Pancreas (tissue), 10 donors: Measurements from ENCODE around the gene FOXB2. TPM values are rescaled to one million over a fixed set of nuclear protein-coding genes. Genes with fewer than 3 reads are reported as not detected.

Source experiments
- ATAC-seq, 4 donors: fragments of 200-7000 bp; cut with Tn5 transposase; one replicate each; pipeline versions ENCODE4 v1.8.0 to v1.9.1; 2020; ENCODE audit warnings: mild to moderate bottlenecking in 4 of 4, moderate library complexity in 4 of 4
- DNase-seq, 6 donors: peaks; one replicate each; pipeline ENCODE4 v3.0.0-alpha.2; 2020
- FAIRE-seq: peaks from 2 replicates; lab custom pipeline; 2012; peaks lifted over from hg19 to GRCh38; lab: Jason Lieb, UNC
- H3K27ac ChIP-seq, 4 donors: fragments of 200-600 bp; sonication (generic); 1 replicate in 3 of 4; 2 replicates in 1 of 4; pipeline versions ENCODE4 v1.5.0 to v1.8.0; 2020
- H3K27me3 ChIP-seq, 4 donors: fragments of 200-600 bp; one replicate each; pipeline ENCODE4 v1.8.0; 2021
- H3K36me3 ChIP-seq, 3 donors: fragments of 200-600 bp; sonication (generic) in 1 of 3; one replicate each; pipeline versions ENCODE4 v1.5.0 to v1.8.0; 2020 to 2021
- H3K4me1 ChIP-seq, 3 donors: fragments of 200-600 bp; one replicate each; pipeline ENCODE4 v1.8.0; 2021
- H3K4me3 ChIP-seq, 4 donors: fragments of 200-600 bp; sonication (generic) in 2 of 4; one replicate each; pipeline versions ENCODE4 v1.5.0 to v1.8.0; 2020 to 2021
- H3K9me3 ChIP-seq, 4 donors: fragments of 200-600 bp; one replicate each; pipeline ENCODE4 v1.8.0; 2021
- WGBS, 2 donors: extraction: QIAGEN DNeasy Blood & Tissue Kit; methylation state at CpG; one replicate each; pipeline ENCODE4 v1.1.7; 2013; 5-methylcytosine and 5-hydroxymethylcytosine counted together
- intact Hi-C, 3 donors: fragments of 100-400 bp; cut with DNase I; formaldehyde crosslinking; loops; one replicate each; pipeline versions ENCODE4 v1.11.1 to v1.14.2; 2022
- polyA plus RNA-seq, 2 donors: library from polyadenylated mRNA; stranded (reverse); fragments of 200-250 nt; gene quantifications; one replicate each; pipeline ENCODE4 v1.2.3, GENCODE V29; 2013
- total RNA-seq, 6 donors: library from RNA; stranded (reverse); fragmentation: NEBNext Ultra II Directional in 4 of 6; extraction: Animal tissue kit (Norgen Biotek cat#: 25700) in 4 of 6; gene quantifications; one replicate each; pipeline versions ENCODE4 v1.2.1 to v1.2.4, GENCODE V29; 2021 to 2023
- TF ChIP-seq, protein P1 (sequence below), 4 donors: fragments of 200-600 bp; sonication (generic) in 3 of 4; IDR thresholded peaks; one replicate each; pipeline versions ENCODE4 v1.5.0 to v1.8.0; 2021; ENCODE audit warnings: antibody characterized with exemption in 4 of 4
- donor health status: healthy with polysubstance abuse.
- donor health status: DM: no; HTN: no; CAD: no; lungs with moderate emphysema.
- donor health status: DM: no; HTN: no; CAD: no.
- donor health status: control.
- donor health status: control.
- donor health status: Bipolar disorder and iron deficiency.
- donor health status: DM: yes; HTN: yes; CAD: no.
- donor health status: DM: no; HTN: no; CAD: no.
- donor health status: DM: no; HTN: no; CAD: no.
- donor health status: DM: yes; HTN: yes; CAD: no.

The FOXB2 gene
- total and polyA plus RNA-seq, 8 donors: not detected

DNA sequence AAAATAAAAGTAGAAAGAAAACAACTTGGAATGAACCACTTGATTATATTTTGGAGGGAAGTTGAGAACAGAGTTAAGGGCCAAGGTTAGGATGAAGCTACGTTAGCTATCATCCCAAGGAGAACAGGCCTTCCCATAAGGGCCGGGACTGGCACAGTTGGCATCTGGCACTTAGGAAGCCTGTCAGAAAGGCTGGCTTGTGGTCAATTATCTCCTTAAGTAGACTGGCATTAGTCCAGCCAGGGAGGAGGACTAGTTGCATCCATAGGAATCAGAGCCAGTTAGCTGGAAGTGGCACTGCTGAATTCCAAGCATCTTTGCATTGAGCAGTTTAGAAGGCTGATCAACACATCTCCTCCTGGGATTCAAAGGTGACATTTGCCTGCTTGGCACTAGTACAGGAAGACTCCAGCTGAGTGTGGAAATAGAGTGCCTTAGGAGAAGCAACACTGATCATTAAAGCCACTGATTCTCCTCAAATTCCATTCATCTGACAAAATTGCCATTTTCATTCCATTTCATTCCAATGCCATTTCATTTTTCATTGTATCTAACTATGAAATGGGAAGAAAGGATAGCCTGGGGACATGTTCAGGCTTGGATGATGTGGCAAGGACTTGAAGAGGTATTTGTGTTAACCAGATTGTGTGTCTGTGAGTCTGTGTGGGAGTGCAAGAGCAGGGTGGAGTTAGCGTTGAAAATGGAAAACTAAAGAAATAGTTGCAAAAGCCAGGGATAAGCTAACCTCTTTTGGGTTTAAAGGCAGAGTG lies 5.5 kb downstream of the FOXB2 start:
- WGBS, 2 donors: 72 to 73% methylated on average over 3 of the region's 3 CpGs
- Histone ChIP-seq H3K27me3 (peaks cover 5 to 45% (median 13%) of the 10 kb centered on the region in 4 donors), H3K27ac (no peak overlapping the region), H3K36me3 (no peaks in the 10 kb centered on the region), H3K9me3 (no peaks in the 10 kb centered on the region), H3K4me1 (peaks cover 0 to 5% (median 0%) of the 10 kb centered on the region in 3 donors), H3K4me3 (no peak overlapping the region)
- intact Hi-C loops: no loop called here
- DNase-seq (no peak), ATAC-seq (no peak), FAIRE-seq (no peak)
- TF ChIP-seq, protein P1, sequence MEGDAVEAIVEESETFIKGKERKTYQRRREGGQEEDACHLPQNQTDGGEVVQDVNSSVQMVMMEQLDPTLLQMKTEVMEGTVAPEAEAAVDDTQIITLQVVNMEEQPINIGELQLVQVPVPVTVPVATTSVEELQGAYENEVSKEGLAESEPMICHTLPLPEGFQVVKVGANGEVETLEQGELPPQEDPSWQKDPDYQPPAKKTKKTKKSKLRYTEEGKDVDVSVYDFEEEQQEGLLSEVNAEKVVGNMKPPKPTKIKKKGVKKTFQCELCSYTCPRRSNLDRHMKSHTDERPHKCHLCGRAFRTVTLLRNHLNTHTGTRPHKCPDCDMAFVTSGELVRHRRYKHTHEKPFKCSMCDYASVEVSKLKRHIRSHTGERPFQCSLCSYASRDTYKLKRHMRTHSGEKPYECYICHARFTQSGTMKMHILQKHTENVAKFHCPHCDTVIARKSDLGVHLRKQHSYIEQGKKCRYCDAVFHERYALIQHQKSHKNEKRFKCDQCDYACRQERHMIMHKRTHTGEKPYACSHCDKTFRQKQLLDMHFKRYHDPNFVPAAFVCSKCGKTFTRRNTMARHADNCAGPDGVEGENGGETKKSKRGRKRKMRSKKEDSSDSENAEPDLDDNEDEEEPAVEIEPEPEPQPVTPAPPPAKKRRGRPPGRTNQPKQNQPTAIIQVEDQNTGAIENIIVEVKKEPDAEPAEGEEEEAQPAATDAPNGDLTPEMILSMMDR (IDR thresholded peaks at IDR 0.05): no peak

DNA sequence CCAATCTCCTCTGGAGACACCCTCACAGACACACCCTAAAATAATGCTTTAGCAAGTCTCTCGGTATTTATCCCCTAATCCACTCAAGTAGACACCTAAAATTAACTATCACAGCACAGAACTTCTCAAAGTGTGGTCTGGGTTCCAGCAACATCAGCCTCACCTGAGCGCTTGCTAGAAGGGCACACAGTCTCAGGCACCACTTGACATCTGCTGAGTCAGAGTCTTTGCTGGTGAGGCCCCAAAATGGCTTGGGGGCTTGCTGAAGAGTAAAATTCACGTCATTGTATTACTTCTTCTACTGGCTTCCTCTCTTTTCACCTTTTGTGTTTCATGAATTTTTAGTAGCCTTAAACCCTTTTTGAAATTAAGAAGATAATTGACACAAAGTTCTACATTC lies 9.0 kb downstream of the FOXB2 start:
- Histone ChIP-seq H3K4me3 (no peak overlapping the region), H3K9me3 (no peaks in the 10 kb centered on the region), H3K36me3 (no peaks in the 10 kb centered on the region), H3K27me3 (peaks cover 0 to 22% (median 0%) of the 10 kb centered on the region in 4 donors), H3K27ac (no peak overlapping the region), H3K4me1 (no peaks in the 10 kb centered on the region)
- DNase-seq: no peak
- no peak for ATAC-seq
- TF ChIP-seq, protein P1 (IDR thresholded peaks at IDR 0.05): no peak
- FAIRE-seq: no peak
- intact Hi-C loops: no loop called here
- WGBS, 2 donors: 52 to 53% methylated on average over 3 of the region's 3 CpGs

DNA sequence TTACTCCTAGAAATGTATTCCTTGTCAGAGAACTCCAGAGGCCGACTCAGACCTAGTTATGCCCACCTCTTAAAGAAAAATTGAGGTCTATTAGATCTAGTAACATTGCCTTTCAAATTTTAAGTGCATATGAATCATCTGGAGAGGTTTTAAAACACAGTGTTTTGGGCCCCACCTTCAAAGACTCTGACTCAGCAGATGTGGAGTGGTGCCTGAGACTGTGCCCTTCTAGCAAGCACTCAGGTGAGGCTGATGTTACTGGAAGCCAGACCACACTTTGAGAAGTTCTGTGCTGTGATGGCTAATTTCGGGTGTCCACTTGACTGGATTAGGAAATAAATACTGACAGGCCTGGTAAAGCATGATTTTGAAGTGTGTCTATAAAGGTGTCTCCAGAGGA lies 10.6 kb downstream of the FOXB2 start:
- no peak for FAIRE-seq
- no peaks in the 10 kb centered on the region for H3K9me3 ChIP-seq
- TF ChIP-seq, protein P1 (IDR thresholded peaks at IDR 0.05): no peak
- H3K4me3 ChIP-seq: no peak overlapping the region
- H3K36me3 ChIP-seq: no peaks in the 10 kb centered on the region
- 55 to 58% methylated on average over 2 of the region's 2 CpGs for WGBS, 2 donors
- H3K4me1 ChIP-seq: no peaks in the 10 kb centered on the region
- intact Hi-C loops: no loop called here
- peaks cover 0 to 20% (median 0%) of the 10 kb centered on the region in 4 donors for H3K27me3 ChIP-seq
- ATAC-seq: no peak
- DNase-seq: no peak
- H3K27ac ChIP-seq: no peak overlapping the region

- intact Hi-C loops: no loop called here
- Histone ChIP-seq H3K4me3 (no peak overlapping the region), H3K27me3 (peaks cover 0 to under 1% (median 0%) of the 10 kb centered on the region in 4 donors), H3K9me3 (no peaks in the 10 kb centered on the region), H3K4me1 (no peaks in the 10 kb centered on the region), H3K27ac (no peak overlapping the region), H3K36me3 (no peaks in the 10 kb centered on the region)
- no peak for FAIRE-seq
- ATAC-seq: no peak
- no peak for DNase-seq
- 4 to 5% methylated on average over 2 of the region's 2 CpGs for WGBS, 2 donors
- TF ChIP-seq, protein P1 (IDR thresholded peaks at IDR 0.05): no peak
Measured at GRCh38 chr9:77038281-77039036, 19.0 kb downstream of the FOXB2 start.
